Adrenal gland (tissue), 5 donors: ENCODE data around the gene MLYCD.

Experiments
- POLR2A ChIP-seq, 2 donors: fragments of 450-650 bp; IDR thresholded peaks; one replicate each; pipeline ENCODE4 v1.6.1; 2017; ENCODE audit warnings: antibody characterized with exemption in 2 of 2, mild to moderate bottlenecking in 2 of 2, moderate library complexity in 1 of 2
- TF ChIP-seq, protein P1 (sequence below), 6 experiments: fragments of 450-650 bp in 4 of 6; fragments of 200-600 bp in 2 of 6; sonication (generic) in 1 of 6; IDR thresholded peaks; 1 replicate in 5 of 6; 2 replicates in 1 of 6; pipeline versions ENCODE4 v1.5.1 to v1.8.0; 2016 to 2021; ENCODE audit warnings: antibody characterized with exemption in 6 of 6, mild to moderate bottlenecking in 2 of 6, moderate library complexity in 1 of 6
- donor health status: DM: no; HTN: no; CAD: no.

DNA sequence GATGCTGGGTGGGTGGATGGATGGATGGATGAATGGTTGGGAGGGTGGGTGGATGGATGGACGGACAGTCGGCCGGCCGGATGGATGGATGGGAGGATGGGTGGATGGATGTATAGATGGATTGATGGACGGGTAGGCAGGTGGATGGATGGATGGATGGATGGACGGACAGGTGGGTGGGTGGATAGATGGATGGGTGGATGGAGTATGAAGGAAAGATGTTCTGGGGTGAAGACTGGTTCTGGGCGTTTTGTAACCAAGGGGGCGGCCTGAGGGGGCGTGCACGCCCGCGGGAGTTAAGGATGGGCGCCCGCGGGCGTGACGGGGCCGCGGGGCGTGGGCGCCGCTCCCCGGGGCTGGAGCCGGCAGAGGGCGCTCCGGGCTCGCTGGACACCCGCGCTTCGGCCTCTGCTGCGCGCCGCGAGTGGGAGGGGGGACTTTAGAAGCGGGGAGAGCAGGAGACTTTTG, 69.0 kb downstream of the MLYCD start, which contains the start of gene NECAB2:
- TF ChIP-seq, protein P1, sequence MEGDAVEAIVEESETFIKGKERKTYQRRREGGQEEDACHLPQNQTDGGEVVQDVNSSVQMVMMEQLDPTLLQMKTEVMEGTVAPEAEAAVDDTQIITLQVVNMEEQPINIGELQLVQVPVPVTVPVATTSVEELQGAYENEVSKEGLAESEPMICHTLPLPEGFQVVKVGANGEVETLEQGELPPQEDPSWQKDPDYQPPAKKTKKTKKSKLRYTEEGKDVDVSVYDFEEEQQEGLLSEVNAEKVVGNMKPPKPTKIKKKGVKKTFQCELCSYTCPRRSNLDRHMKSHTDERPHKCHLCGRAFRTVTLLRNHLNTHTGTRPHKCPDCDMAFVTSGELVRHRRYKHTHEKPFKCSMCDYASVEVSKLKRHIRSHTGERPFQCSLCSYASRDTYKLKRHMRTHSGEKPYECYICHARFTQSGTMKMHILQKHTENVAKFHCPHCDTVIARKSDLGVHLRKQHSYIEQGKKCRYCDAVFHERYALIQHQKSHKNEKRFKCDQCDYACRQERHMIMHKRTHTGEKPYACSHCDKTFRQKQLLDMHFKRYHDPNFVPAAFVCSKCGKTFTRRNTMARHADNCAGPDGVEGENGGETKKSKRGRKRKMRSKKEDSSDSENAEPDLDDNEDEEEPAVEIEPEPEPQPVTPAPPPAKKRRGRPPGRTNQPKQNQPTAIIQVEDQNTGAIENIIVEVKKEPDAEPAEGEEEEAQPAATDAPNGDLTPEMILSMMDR (IDR thresholded peaks at IDR 0.05): peak in 5 of 6 experiments; percentile 22 to 70 (median 62)
- no peak for TF ChIP-seq POLR2A (IDR thresholded peaks at IDR 0.05)
